GM18517 (cell line): Measurements from ENCODE around the gene CLK3.

Experiments used
- ATAC-seq: cut with Tn5 transposase; IDR thresholded peaks from one replicate; pipeline ENCODE4 v1.9.1; 2021; ENCODE audit warnings: mild to moderate bottlenecking, moderate library complexity; ENCODE audit not compliant: unreplicated experiment

The CLK3 gene

DNA sequence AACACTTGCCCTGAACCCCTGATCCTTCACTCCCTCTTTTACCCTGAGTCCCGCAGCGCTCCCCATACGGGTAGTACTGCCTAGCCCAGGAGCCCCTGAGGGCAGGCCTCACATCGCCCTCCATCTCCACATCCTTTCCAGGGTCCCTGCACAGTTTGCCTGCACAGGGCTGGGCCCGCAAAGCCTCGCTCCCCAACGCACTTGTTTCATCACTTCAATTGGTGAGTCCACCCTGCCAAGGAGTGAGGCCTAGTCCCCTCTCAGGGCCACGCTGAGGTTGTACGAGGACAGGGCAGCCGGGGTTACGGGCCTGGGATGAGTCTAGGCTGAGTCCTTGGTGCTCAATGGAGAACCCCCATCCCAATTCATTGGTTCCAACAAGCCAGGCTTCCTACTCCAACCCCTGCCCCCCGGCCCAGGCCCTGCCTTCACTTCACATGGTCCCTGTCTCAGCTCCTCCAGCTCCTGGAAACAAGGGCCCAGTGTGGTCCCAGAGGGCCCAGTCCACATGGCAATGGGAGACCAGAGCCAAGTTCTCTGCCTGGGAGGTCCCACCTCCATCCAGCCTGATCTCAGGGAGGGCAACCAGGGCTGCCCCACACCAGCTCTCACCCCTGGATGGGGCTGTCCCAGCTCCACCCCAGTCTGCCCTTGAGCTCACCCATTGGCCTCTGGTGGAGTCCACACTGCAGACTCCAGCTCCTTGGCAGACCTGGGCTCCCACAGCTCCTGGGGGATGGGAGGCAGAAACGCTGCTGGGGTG lies 12.4 kb upstream of the CLK3 start:
- no peak for ATAC-seq

DNA sequence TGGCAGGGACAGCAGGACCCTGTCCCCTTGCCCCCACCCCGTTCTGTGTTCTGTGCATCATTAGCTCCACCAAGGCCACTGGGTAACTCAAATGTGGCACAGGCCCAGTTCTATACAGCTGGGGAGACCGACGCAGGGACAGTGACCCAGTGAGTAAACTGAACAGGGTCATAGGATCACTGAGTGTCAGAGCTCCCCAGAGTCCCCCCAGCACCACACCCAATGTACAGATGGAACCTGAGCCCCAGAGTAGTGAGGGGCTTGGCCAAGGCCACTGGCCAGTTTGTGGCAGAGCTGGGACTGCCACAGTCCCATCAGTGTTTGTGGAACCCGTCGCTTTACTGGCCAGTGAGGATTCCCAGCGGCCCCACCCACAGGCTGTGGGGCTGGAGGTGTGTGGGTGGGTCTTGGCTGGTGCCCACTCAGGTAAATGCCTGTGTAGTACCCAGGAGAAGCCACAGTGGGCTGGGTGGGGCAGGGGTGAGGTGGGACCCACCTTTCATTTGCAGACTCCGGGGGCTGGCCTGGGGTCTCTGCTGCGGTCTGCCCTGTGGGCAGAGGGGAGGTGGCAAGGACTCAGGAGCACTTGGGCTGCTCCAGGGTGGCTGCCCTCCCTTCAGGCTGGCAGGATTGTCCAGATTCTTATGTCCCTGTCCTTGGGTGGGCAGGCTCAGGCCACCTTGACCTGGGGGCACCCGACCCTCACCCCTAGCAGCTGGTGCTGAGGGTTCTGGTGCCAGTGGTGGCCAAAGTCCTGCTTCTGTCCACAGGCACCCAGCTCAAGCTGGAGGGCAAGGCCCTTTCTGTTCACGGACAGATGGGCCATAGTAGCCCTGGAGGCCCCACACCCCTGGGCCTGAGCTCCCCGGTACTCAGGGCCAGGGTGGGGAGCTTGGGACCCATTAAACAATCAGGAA lies 11.6 kb upstream of the CLK3 start:
- ATAC-seq = no peak

DNA sequence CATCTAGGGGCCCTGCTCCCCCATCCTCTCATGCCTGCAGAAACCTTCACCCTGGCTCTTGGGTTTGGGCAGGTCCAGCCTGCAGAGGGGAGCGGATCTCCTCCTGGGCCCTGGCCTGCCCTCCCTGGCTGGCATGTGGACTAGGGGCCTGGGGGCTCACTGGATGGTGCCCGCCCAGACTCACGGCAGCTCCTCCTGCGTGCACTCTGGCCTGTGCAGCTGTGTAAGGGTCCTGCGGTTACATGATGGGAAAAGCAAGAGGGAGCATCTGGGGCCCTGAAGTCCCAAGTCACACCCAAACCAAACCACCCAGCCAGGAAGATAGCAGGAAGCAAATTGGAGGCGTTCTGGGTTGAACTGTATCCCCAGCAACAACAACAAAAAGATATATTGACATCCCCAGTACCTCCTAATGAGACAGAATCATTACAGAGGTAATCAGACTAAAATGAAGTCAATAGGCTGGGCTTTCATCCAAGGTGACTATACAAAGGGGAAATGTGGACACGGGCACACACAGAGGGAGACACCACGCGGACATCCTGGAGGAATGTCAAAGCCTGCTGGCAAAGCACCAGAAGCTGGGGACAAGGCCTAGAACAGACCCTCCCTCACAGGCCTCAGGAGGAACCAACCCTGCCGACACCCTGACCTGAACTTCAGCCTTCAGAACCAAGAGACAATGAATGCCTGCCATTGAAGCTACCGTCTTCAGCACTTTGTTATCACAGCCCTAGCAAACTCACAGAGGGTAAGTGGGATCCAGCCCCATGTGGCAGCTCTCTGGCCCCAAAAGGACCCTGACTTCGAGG lies 10.4 kb upstream of the CLK3 start:
- no peak for ATAC-seq

DNA sequence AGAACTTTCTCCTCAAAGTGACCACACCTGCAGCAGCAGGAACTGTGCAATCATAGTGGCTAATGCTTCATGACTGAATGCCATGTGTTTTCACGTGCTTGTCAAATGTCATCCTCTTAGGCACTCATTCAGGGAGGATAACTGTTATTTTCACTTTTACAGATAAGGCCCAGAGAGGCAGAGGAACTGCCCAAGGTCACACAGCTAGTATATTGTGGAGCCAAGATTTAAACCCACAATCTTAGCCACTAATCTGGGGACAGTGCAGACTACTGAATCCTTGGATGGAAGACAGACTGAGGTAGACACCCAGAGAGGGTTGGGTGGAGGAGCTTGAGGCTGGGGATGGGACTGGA lies 9.9 kb upstream of the CLK3 start:
- ATAC-seq = no peak

DNA sequence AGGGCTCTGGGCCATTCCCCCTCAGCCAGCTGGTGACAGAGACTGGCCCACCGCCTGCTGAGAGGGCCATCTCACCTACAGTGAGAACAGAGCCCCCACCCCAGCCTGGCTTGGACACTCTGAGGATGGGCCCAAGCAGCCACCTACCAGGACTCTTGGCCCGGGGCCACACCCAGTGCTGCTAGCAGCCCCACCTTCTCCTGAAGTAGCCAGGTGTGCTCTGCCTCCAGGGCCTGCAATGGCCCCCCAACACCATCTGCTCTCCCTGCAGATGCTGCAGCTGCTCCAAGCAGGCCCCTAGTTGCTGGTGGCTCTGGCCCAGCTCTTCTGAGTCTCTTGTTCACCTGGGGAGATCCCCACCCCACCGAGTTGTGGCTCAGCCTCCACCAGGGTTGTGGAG lies 6.8 kb upstream of the CLK3 start:
- no peak for ATAC-seq

DNA sequence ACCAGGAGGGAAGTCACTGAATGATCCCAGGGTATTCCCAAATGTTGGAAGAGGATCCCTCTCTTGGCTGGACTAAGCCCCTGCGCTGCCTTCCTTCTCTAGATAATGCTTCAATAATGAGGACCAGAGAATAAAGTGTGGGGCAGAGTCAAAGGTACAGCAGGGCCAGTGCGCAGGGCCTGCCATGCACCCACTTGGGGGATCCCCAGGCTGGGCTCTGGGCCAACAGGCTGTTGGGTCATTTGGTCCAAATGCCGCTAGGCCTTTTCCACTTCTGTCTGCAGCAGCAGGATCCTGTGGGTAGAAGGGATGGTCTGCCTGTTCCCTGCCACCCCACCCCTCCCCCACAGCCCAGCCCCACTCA lies 5.7 kb upstream of the CLK3 start:
- no peak for ATAC-seq

DNA sequence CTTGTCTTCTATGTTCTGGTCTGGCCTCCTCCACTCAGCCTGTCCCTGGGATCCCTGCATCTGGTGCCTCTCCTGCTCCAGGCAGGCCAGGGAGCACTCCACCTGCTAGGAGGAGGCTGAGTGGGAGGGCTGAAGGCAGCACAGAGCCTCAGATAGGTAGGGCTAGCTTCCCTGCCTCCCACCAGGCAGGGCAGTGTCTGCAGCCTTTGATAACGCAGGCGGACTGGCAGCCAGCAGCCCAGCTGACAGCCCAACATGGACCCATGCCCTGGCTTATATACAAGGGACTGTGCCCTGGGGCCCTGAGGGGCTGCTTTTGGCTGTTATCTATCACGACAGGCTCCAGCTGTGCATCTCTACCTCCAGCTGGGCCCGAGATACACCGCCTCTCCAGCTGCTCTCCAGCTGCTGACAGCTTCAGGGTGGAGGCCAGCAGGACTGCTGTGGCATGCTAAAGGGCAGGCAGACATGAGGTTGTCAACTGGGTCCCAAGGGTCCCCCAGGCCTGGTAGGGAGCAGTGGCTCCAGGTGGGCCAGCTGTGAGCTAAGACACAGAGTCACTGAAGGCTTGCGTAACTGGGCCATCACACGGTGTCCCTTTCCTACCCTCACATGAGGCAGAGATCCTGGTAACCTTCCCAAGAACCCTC lies 5.2 kb upstream of the CLK3 start:
- no peak for ATAC-seq

DNA sequence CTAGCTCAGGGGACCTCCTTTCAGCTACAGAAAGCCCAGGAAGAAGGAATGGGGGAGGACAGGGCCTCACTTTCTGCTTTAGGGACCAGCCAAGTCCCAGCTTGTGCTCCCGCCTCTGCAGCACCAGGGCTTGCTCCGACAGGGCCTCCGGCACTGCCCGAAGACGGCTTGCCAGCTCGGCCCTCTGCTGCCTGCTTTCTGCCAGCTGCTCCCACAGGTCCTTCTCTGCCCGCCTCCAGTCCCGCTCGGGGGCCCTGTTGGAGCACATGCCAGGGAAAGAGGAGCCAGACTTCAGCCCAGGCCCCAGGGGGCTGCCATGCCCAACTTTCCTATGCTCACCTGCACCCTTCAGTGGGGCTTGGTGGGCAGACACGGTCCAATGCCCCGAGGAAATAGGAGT lies 4.3 kb upstream of the CLK3 start:
- no peak for ATAC-seq

DNA sequence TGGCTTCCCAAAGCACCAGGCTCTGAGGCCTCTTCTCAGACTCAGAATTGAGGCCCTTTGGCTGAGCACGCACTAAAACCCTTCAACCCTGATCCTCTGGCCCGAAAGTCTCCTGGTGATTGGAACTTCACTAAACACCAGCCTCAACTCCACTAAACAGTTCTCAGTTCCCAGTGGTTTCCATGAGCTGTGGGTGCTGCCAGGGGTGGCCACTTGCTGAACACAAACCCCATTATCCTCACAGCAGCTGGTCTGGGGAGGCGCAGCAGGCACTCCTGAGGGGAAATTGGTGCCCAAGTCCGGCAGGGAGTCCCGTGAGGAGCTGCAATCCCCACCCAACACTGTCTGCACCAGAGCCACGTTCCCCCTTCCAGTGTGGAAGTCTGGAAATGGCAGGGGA lies 3.8 kb upstream of the CLK3 start:
- no peak for ATAC-seq

DNA sequence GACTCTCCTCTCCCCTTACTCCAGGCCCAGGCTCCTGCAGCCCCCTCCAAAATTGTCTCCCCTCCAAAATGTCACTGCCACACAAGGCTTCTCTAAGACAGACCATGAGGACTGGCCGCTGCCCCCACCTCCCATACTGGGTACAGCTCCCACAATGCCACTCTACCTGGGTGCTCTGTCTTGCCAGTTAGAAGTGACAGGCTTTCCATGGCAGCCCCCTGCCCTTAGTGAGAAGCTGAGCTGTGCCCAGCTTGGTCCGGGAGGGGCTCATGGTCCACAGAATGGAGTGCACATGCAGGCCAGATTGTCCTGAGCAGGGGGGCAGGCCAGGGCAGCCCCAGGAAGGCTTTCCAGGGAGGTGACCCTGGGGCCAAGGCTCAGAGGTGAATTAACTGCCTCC lies 3.0 kb upstream of the CLK3 start:
- ATAC-seq = no peak

DNA sequence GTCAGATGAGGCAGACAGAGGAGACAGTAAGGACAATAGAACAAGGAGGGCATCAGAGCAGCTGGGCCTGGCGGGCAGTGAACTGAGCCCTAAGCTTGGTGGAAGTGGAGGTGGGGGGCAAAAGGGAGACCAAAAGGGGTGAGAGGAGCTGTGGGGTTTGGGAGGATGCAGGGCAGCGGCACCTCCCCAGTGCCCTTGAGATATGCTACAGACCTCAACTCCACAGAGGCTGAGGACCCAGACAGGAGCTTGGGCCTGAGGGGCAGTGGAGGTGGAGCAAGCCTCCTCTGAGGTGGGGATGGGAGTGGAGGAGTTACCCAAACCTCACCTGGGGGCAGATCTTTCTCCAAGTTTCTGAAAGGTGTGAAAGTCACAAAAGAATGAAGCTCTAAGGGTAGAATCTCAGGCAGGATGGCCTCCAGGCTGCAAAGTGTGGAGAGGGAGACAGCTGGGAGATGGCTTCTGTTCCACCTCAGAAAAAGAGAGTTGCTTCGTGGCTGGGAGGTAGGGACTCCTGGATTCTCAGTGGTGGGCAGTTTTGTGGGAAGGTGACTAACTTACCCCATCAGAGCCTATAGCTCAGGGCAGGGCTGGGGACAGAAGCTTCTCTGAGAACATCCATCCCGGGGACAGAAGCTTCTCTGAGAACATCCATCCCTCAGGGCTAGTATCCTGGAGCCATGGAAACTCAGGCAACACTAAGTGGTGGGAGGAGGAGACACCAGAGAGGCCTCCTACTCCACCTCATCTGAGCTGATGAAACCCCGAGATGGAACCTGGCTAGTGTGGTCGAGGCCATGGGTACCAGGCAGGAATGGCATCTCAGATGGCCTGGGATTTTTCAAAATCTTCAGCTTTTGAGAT lies 2.3 kb upstream of the CLK3 start:
- no peak for ATAC-seq

DNA sequence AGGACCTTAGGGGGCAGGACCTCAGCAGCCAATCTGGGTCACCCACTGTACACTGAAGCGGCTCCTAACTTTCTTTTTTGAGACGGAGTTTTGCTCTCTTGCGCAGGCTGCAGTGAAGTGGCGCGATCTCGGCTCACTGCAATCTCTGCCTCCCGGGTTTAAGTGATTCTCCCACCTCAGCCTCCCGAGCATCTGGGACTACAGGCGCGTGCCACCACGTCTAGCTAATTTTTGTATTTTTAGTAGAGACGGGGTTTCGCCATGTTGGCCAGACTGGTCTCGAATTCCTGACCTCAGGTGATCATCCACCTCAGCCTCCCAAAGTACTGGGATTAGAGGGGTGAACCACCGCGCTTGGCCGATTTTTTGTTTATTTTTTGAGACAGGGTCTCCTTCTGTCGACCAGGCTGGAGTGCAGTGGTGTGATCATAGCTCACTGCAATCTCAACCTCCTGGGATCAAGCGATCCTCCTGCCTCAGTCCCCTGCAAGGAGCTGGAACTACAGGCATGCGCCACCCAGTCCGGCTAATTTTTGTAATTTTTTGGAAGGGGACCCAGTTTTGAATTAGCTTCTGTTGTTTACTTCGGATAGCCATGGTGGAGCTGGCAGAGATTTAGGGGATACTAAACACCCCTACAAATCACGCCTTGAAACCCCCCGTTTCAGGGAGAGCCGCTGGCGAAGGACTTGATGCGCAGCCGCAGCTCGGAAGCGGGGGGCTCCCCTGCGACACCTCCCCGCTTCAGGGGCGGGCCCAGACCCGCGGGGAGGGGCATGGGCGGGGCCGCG lies 1.5 kb upstream of the CLK3 start:
- ATAC-seq = no peak

DNA sequence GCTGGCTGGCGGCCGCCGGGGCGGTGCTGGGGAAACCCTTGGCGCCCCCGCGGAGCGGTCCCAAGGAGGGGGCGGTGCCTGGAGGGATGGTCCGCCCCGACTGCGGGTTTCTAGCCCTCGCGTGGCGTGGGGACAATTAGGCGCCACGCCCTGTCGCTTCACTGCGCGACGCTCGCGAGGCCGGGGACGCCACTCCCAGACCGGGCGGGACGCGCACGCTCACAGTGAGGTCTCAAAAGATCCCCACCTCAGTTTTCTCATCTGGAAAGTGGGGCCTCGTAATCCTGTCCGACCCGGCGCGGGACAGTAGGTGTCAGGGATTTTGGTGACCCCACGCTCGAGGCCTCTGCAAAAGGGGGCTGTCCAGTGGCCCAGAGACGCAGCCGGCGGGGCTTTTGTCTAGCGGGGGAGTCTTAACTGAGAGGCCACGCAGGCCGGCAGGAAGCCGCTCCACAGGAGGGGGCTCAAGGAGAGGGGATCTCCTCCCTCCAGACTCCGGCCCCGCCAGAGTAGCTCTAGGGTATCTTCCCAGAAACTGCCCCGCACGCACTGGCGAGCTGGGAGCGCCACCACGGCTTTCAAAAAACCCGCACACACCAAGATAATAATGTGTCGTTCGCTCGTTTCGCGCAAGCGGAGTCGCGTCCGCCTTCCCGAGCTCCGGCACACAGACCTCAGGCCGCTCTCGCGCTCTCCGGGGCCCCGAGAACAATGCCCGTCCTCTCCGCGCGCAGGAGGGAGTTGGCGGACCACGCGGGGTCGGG lies 710 bp upstream of the CLK3 start:
- ATAC-seq = peak; percentile 42

DNA sequence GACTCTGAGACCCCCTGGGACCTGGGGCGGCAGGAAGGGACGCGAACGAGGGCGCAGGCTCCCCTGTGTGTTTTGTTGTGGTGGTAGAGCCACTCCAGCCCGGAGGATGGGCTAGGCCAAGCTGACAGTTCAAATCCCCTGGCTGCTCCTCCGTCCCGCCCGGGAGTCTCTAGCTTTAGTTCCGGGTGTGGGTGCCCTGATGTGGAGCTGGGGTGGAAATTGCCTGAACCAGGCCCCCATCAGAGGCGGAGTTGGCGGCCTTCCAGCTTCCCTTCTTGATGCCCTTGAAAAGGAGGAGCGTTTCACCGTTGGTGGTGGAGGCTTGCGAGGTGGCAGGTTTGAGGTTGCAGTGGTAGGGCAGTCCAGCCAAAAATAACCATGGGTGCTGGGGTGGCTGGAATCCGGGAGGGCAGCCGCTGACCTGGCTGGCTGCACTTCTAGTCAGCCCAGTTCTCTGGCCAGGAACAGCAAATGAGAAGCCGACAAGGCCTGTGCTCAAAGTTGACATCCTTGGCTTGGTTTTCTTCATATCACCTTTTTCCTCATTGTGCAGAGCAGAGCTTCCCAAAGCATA lies 817 bp downstream of the CLK3 start:
- no peak for ATAC-seq

DNA sequence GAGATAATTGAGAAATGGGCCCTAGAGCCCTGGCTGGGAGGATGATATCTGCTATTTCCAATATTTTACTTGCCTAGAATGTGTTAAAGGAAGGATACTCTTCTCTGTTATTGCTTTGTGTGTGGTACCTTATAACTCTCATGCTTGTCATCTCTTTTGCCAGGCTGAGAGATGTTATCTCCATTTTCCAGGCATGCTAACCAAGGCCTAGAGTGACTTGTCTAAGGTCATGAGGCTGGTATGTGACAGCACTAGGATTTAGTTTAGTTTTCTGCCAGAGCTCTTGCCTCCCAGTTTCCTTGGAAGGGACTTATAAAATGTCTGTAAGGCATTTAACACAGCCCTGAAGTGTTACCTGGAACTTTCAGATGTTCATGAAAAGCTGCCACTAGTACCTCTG lies 1.4 kb downstream of the CLK3 start:
- ATAC-seq = no peak

DNA sequence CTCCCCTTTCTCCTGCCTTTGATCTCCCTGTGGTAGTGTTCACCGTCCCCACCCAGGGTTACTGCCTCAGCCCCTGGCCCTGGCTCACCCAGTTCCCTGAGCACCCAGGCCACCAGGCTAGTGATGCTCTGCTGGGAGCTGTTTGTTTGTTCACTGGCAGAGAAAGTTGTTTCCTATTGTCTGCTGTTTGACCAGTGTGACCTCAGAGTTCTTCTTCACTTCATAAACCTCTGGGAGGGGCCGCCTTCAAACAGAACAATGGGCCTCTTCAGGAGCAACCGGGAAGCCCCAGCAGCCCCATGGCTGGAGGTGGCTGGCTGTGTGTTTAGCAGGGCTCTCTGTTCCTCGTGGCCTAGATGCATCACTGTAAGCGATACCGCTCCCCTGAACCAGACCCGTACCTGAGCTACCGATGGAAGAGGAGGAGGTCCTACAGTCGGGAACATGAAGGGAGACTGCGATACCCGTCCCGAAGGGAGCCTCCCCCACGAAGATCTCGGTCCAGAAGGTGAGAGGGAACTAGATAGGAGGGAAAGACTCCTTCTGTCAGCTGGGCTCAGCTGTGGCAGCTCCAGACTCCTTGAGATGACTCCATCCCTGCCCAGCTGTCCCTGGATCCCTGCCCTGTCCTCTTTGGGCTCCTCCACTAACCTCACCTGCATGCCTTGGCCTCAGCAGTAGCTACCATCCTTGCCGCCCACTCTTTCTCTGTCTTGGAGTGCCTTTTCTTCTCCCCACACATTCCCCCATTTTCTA lies 3.4 kb downstream of the CLK3 start:
- ATAC-seq = no peak

DNA sequence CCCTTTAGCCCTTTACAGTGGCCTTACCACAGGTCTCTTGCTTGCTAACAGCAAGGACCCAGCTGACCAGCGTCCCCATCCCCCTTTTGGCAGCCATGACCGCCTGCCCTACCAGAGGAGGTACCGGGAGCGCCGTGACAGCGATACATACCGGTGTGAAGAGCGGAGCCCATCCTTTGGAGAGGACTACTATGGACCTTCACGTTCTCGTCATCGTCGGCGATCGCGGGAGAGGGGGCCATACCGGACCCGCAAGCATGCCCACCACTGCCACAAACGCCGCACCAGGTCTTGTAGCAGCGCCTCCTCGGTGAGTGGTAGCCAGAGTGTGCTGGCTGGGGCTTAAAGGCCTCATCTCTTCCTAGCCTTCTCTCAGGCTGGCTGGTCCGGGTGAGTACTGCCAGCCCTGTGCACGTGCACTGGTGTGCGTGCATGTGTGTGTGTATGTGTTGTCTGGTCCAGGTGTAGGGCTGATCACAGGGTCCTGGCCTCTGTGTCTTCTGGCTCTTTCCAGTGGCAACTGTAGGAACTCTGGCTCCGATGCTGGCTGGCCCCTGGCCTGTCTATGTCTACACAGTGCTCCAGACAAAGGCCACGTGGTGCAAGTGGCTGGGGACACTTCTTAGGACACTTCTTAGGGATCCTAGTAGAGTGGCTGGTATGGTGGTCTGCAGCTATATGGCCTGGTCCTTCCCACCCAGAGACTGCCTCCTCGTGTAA lies 4.4 kb downstream of the CLK3 start:
- no peak for ATAC-seq
